HepG2 (cell line): ENCODE results near the gene UQCRC1. TPM values are rescaled to one million over a fixed set of nuclear protein-coding genes. Genes with fewer than 3 reads are reported as not detected.

ENCODE experiments used
- HES4 ChIP-seq: sonication (generic); formaldehyde crosslinking; IDR thresholded peaks from 2 replicates; pipeline ENCODE4 v1.9.0; 2021; ENCODE audit warnings: mild to moderate bottlenecking, missing genetic modification reagents, borderline replicate concordance
- IRF9 ChIP-seq: sonication (generic); formaldehyde crosslinking; IDR thresholded peaks from 2 replicates; pipeline ENCODE4 v1.8.0; 2022; ENCODE audit warnings: missing genetic modification reagents, mild to moderate bottlenecking, borderline replicate concordance
- MNT ChIP-seq: fragments of 450-650 bp; IDR thresholded peaks from 2 replicates; pipeline ENCODE4 v1.6.1; 2016
- MTERF4 ChIP-seq: sonication (generic); formaldehyde crosslinking; IDR thresholded peaks from 2 replicates; pipeline ENCODE4 v1.8.0; 2023; ENCODE audit warnings: mild to moderate bottlenecking, missing genetic modification reagents
- RBFOX2 ChIP-seq: fragments of 200-400 bp; formaldehyde crosslinking; IDR thresholded peaks from 2 replicates; pipeline ENCODE4 v1.6.1; 2017; ENCODE audit warnings: low read depth, mild to moderate bottlenecking, low read length
- TCF7 ChIP-seq: sonication (generic); IDR thresholded peaks from 2 replicates; pipeline ENCODE4 v1.6.1; 2016; ENCODE audit warnings: antibody characterized with exemption, low read depth
- THAP9 ChIP-seq: sonication (generic); formaldehyde crosslinking; IDR thresholded peaks from 2 replicates; pipeline ENCODE4; 2020; ENCODE audit warnings: missing genetic modification reagents, mild to moderate bottlenecking, borderline replicate concordance
- ZBTB43 ChIP-seq: sonication (generic); formaldehyde crosslinking; conservative IDR thresholded peaks from 2 replicates; pipeline ENCODE4 v1.4.0; 2020; ENCODE audit warnings: missing genetic modification reagents
- ZNF687 ChIP-seq: sonication (generic); formaldehyde crosslinking; IDR thresholded peaks from 2 replicates; pipeline ENCODE4 v1.5.1; 2020; ENCODE audit warnings: mild to moderate bottlenecking, missing genetic modification reagents, moderate library complexity
- ZNF747 ChIP-seq: sonication (generic); formaldehyde crosslinking; IDR thresholded peaks from 2 replicates; pipeline ENCODE4 v1.8.1; 2023; ENCODE audit warnings: missing genetic modification reagents, mild to moderate bottlenecking, borderline replicate concordance
- polyA plus RNA-seq, 8 experiments: library from polyadenylated mRNA; depleted of rRNA in 3 of 8; stranded (reverse) in 7 of 8; unstranded in 1 of 8; fragments of >200 nt; fragmentation: Illumina TruSeq in 4 of 8; extraction: Trizol in 4 of 8; gene quantifications; 2 replicates each; pipeline versions ENCODE4 v1.2.1 to v1.2.3, GENCODE V29; 2011 to 2016; ENCODE audit warnings: low read depth in 4 of 8, missing spikeins in 1 of 8, mixed read lengths in 1 of 8; ENCODE audit not compliant: insufficient read depth in 1 of 8
- total RNA-seq, 5 experiments: library from RNA; depleted of rRNA; stranded (reverse); fragments of >200 nt; fragmentation: Illumina TruSeq; extraction: Trizol; gene quantifications; 2 replicates each; pipeline ENCODE4 v1.2.3, GENCODE V29; 2016; ENCODE audit warnings: low read depth in 1 of 5

Gene UQCRC1
- total and polyA plus RNA-seq, 2 of the 13 experiments (the other 11 are each of a cell fraction or from before 2014, with no cell fraction given) = 316 to 680 TPM

- TF ChIP-seq ZBTB43 = no peak
- peak; percentile 58 for TF ChIP-seq RBFOX2
- TF ChIP-seq MNT = no peak
- TF ChIP-seq MTERF4 (CRISPR knock-in tag) = 0 out of 2 replicates have a peak, but pooled peaks have one; percentile 57
- peak; percentile 72 for TF ChIP-seq ZNF687 (CRISPR knock-in tag)
- TF ChIP-seq TCF7 = no peak
- TF ChIP-seq ZNF747 = 0 out of 2 replicates have a peak, but pooled peaks have one; percentile 18
- TF ChIP-seq THAP9 (CRISPR knock-in tag) = peak; percentile 52; the same call in 1 of the 2 replicates
- 0 out of 2 replicates have a peak, but pooled peaks have one; percentile 22 for TF ChIP-seq IRF9 (CRISPR knock-in tag)
- TF ChIP-seq HES4 (CRISPR knock-in tag) = no peak
These were observed 48.3 kb downstream of the UQCRC1 start (continued) for GRCh38 chr3:48561045-48561736.
